DMS114 treated with DMSO at 0.1 percent for 48 hours (cell line): ENCODE results near the gene PTPRT.
"Not testable (repeated sequence)": the region's sequence is repeated elsewhere in the genome, so short reads cannot be mapped to it uniquely, and the experiment has no call there.

Source experiments
- DNase-seq: peaks from one replicate; lab custom pipeline; 2025; ENCODE audit not compliant: unreplicated experiment; lab: John Stamatoyannopoulos, UW

PTPRT gene

DNA sequence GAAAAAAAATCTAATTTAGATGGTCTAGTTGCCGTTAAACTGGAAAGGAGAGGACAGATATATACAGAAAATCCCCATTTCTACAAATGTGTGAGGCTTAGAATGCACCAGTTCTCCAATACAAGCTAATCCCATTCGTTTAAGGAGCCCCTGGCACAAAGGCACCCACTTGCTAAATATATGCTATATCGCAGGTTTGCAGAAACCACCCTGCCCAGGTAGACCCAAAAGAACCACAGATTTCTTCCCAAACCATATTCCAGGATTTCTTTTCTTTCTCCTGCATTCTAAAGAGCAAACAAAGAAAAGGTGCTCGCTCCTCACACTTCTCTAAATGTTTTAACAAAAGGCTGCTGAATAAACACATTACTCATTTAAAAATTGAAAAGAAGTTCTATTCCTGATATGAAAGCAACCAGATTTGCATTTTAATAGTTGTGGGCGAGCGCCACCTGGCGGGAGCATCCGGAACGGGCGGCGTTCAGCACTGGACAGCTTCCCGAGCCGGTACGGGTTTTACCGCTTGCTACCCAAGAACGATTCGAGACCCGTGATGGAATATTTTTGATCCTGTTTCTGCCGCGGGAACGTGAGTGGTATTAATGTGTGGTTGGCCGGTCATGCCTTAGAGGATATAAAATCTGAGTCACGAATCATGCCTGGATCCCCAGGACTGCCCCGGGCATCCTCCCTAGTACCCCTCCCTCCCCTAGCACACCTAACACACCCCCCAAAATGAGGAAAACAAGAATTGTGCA, 2.1 kb downstream of the PTPRT start:
- peak; percentile 46 for DNase-seq

DNA sequence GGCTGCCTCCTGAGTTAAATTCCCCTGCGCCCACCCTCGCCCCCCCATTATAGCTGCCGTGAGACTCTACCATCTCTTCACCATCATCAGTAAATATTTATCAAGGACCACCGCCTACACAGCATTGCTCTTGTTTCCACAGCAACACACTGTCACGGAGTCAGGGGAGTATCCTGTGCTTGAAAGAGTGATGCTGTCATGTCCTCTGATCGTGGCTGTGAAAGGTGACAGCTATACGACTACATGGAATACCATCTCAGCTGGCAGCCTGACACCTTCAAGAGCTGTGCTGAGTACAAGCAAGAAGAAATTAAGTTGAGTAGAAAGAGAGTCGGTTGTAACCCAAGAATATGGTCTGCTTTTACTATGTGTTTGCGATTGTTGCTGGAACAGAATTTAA, 3.4 kb downstream of the PTPRT start:
- no peak for DNase-seq

DNA sequence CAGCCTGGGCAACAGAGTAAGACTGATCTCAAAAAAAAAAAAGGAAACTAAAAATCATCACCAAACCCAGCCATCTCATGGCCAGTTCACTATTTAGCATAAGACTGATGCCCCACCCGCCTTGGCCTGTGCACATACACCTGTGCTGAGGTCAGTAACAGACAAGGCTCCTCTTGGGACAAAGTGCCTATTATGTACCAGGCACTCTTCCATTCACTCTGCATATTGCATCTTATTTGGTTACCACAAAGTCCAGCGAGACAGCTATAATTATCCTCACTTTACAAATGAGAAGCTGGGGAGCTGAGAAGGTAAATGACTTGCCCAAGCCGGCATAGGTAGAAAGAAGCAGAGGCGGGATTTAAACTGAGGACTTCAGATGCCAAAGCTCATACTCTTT, 3.8 kb downstream of the PTPRT start:
- no peak for DNase-seq

DNA sequence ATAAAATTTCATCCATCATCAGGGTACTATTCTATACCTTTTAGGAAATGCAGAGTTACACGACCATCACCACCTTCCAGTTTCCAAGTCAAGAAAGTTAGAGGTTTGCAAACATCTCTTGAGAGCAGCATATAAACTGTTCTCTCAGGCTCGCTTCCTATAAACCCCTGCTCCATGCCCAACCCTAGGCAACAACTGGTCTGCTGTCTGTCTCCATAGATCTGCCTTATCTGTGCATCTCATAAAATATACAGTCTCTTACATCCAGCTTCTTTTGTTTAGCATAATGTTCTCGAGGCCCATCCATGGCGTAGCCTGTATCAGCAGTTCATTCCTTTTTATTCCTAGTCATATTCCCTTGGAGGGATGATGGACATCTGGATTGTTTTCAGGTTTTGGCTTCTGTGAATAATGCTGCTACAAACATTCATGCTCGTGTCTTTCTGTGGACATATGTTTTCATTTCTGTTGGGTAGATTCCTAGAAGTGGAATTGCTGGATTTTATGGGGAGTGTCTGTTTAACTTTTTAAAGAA, 6.1 kb downstream of the PTPRT start:
- no peak for DNase-seq

DNA sequence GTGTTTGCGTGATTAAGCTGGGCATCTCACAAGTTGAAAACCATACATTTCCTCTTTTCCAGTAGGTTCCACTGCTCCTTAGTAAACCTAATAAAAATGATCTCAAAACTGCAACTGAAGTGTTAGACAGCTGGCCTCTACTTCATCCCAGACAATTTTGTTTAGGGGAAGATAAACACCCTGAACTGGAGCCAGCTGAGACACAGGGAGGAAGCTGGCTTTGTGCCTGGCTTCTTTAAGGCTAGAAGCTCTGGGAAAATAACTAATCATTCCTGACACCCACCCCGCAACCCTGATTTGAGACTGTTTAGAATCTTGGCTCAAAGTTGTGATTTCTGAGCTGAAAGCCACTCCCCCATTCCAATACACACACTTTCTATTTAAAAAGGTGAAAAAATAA, 11.6 kb downstream of the PTPRT start:
- no peak for DNase-seq

DNA sequence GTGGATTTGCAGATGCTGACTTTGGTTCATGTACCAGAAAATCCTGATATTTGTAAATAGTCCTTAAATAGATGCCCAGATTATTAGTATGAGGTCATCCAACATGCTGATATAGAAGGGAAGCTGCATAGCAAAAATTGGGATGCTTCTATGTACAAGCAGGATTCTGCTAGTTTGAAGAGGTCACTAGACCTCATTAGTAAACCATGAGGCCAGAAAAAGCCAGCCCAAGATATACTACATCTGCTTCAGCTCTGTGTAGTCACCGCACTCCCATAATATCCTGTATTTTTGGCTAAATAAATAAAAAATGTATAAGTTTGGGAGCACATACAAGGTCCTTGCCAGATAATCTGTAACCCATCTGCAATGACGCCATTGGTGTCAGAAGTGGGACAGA, 13.0 kb downstream of the PTPRT start:
- no peak for DNase-seq

DNA sequence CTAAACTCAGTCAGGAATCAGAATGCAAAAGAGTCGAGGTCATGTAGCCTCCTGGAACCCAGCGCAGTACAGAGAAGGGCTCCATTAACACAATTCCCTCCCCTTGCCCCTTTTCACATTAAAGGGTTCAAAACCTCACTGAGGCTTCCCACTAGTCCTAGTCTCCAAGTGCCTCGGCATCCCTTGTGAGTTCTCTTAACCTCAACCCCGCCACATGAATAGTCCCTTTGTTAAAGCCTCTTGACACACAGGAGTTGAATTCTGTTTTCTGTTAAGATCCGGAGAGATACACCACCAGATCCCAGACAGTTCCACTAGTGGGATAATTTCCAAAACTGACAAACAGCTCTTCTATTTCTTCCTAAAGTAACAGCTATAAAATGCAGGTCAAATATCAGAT, 17.8 kb downstream of the PTPRT start:
- DNase-seq, result no peak

DNA sequence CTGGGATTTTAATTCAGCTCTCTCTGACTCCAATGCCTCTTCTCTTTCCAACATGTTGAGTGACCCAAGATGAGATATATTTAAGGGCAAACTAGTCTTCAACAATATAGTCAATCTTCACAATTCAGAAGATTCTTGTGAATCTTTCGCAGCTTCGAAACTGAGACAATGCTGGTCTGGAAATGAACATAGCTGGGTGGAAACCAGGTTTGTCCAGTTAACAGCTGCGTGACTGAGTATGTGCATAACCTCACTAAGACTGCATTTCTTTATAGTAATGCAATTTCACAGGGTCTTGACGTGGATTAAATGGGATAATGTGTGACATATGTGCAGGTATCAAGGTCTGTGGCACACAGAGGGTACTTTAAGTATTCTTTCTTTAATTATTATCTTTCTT, 18.9 kb downstream of the PTPRT start:
- DNase-seq, result no peak

DNA sequence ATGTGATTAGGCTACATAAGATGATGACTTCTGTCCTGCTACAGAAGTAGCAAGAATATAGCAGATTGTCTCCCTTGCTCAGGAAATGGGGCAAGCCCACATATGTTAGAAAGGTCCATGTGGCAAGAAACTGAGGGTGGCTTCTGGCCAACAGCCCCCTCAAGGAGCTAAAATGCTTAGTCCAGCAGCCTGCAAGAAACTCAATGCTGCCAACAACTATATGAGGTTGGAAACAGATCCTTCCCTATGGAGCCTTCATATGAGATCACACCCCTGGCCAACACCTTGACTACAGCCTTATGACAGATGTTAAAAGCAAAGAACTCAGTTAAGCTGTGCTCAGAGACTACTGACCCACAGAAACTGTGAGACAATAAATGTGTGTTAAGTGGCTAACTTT, 22.1 kb downstream of the PTPRT start:
- DNase-seq, result no peak

DNA sequence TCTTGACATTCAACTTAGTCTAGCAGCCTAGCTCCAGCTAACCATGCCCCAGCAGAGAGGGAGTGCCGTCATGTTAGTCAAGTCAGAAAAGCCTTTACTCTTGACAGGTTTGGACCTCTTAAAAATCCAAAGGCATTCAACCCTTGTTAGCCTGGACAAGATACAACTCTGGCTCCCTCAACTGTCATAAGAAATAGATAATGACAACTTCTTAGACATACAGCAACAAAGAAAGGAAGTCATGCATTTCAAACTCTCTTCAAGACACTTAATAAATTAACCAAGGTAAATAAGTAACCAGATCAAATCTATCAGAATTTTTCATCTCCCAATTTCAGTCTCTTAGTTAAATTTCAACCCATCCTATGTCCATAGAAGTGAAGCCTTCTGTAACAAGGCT, 22.7 kb downstream of the PTPRT start:
- DNase-seq, result no peak

DNA sequence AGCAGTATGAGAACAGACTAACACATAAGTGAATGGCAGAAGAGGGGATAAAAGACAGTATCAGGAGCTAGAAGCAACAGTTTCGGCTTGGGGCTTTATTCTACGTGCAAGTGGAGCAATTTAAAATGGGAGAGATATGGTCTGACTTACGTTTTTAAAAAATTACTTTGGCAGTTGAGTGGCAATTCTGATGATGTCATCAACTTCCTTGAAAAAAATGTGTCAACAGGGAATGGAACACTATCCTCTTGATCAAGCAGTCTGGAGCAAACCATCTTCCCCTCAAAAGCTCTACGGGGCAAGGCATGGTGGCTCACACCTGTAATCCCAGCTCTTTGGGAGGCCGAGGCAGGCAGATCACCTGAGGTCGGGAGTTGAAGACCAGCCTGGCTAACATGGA, 24.1 kb downstream of the PTPRT start:
- no peak for DNase-seq

DNA sequence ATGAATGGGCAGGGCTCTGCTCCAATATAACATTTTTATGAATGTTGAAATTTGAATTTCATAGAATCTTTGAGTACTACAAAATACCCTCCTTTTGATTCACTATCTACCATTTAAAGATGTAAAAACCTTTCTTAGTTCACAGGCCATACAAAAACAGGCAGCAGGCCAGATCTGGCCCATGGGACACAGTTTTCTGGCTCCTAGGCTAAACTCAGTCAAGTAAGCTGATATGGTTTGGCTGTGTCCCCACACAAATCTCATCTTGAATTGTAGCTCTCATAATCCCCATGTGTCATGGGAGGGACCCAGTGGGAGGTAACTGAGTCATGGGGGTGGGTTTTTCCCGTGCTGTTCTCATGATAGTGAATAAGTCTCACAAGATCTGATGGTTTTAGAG, 25.0 kb downstream of the PTPRT start:
- not testable (repeated sequence) for DNase-seq

DNA sequence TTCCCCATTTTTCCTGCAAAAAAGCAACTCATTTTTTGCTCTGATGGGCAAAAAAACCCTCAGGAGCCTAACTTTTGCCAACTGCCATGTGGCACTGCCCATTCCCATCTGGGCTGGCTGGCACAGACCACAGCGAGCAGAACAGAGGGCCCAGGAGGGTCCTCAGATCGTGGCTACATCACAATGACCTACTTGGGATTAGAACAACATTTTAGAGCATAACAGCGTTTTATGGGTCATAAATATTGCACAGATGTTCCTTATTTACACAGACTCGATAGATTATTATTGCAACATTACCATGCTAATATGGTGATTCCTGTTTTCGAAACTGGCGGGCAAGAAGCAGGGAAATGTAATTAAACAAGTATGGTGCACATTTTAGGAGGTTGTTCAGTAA, 28.0 kb downstream of the PTPRT start:
- no peak for DNase-seq

DNA sequence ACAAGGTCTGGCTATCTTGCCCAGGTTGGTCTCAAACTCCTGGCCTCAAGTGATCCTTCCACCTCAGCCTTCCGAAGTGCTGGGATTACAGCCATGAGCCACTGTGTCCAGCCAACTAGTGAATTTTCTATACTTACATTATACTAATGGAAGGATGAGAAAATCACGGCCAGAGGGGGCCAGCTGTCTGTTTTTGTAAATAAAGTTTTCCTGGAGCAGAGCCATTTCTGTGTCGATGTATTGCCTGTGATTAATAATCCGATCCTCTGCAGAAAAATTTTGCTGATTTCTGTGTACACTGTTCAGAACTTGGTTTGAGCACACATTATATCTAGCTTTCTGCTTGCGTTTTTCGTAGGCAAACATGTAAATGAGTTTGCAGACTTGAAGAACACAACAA, 28.8 kb downstream of the PTPRT start:
- no peak for DNase-seq

DNA sequence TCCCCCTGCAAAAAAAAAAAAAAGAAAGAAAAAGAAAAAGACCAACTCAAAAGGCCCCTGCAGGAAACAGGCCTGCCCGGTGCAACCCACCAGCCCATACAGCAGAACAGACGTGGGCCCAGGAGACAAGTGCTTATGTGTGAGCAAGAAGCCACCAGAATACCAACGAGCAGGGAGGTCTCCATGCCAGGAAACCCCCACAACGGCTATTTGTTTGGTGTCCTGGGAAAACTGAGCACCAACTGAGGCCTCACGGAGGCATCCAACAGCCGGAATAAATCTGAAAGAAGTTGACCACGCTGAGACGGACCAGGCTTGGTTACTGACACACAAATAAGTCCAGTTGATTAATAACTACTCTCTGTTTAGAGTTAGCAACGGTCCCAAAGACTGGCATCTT, 29.7 kb downstream of the PTPRT start:
- DNase-seq, result no peak

DNA sequence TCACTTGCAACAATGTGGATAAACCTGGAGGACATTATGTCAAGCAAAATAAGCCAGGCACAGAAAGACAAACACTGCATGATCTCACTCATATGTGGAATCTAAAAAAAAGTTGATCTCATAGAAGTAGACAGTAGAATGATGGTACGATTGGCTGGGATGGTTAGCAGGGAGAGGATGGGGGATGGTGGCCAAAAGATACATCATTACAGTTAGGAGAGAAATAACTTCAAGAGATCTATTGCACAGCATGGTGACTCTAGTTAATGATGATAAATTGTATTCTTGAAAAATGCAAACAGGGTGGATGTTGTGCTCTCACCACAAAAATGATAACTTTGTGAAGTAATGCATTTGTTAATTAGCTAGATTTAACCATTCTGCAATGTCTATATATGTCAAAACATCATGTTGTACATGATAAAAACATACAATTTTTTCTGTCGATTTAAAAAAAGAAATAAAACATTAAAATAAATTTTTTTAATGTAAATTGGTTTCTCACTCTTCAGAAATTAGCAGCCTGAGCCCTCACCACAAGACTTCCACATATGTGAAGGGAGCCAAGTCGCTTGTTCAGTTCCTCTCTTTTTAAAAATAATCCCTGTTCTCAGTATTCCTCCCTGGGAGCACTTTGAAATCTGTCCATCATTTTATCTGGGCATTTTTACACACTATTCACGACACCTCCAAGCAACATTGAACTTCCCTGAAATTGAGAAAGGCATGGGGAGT, 34.2 kb downstream of the PTPRT start:
- no peak for DNase-seq

DNA sequence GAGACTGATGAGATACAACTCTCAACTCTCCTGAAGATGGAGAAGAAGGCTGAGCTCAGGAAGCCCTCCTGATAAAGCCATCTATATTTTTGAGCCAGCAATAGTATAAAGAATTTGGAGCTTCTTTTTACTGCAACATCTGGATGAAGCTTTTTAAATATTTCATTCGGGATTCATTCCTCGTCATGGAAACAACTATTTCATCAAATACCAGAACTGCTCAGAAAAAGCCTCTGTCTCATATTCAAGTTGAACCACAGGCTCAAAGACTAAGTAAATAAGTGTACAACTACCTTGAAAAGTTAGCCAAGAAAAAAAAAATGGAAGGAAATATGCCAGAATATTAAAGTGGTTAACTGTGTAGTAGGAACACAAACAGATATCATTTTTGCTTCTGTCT, 37.8 kb downstream of the PTPRT start:
- no peak for DNase-seq

DNA sequence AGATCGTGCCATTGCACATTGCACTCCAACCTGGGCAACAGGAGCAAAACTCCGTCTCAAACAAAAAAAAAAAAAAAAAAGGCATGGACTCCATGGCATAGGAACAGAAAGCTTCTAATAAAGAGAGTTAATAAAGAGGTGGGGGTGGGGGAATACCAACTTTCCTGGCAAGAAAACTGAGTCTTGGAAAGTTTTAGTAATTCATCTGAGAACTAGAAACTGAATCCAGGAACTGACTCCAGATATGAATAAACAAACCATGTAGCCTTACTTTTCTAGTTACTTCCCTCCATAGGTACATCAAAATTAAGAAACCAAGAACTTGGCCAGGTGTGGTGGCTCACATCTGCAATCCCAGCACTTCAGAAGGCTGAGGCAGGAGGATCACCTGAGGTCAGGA, 38.5 kb downstream of the PTPRT start:
- no peak for DNase-seq

DNA sequence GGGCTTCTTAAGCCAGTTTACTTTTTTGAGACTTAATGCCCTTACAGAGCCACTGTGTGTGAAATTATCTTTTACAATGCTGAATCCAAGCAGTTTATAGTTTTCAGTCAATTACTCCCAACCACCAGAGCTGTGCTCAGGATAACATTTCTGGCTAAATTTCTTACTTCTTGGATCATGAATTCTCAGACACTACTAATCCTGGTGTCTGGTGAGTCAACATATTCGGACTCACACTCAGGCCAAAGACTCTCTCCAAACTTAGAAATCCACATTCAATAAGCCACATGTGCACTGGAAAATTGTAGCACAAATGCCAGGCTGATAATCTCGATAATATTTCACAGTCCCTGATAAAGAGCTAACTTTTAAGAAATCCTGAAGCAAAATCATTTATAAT, 49.0 kb downstream of the PTPRT start:
- no peak for DNase-seq

DNA sequence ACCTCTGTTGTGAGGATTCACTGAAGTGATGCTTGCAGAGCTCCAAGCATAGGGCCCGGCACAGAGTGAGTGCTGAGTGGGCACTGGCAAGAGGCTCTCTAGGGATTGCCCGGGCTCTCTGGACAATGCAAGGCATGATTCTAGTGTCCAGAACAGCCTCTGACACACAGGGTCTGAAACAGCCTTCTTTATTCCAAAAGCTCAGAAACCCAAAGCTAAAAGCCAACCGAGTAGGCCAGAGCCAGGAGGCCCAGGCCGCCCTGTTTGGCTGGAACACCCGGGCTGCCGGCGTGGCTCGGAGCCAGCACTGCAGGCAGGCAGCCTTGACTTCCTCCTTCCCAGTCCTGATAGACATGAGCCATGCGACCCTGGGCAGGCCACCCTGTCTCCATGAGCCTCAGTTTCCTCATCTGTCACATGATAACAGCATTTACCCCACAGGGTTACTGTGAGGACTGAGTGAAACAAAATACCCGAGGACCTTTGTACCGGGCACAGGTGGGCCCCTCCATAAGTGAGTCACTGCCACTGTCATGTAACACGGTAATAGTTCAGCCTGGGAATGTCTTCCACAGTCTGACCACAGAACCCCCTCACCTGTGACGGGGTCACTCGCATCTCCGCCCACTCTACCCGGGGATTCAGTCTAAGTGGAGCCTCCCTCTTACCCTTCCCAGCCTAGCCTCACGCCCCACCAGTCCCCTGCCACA, 51.5 kb downstream of the PTPRT start:
- no peak for DNase-seq

DNA sequence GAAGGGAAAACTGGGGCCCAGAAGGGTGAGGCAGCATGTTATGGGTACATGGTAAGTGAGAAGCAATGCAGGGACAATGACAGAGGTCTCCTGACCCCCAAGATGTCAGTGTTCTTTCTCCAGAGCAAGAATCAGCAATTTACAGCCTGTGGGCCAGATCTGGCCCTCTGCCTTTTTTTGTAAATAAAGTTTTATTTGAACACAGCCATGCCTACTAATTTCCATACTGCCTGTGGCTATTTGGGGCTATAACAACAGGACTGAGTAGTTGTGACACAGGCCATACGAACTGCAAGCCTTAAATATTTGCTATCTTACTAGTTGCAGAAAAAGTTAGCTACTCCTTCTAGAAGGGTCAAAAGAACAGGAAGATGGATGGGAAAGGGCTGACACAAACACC, 52.5 kb downstream of the PTPRT start:
- DNase-seq, result no peak

DNA sequence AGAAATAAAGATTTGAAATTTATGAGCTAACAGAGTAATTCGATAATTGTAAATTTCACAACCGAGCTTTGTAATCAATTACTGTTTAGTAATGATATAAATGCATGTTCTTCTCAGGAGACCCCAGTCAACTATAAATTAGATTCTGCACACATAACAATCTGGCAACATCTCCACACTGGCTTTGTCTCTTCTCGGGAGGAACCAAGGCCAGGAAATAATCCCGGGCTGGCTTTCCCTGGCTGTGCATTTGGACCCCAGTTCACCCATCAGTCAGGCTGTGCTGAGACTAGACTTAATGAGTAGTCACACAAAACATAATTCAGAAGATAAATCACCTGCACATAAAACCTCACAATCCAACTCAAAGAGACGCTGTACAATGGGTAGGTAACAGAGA, 65.5 kb downstream of the PTPRT start:
- DNase-seq, result no peak
